Osteoblast (primary cell): Measurements from ENCODE around the gene TMEM221. TPM values are rescaled to one million over a fixed set of nuclear protein-coding genes. Genes with fewer than 3 reads are reported as not detected.

Experiments
- DNase-seq: peaks from one replicate; pipeline ENCODE4 v3.0.0; 2011; ENCODE audit warnings: low spot score, mixed read lengths; ENCODE audit not compliant: insufficient read length; ENCODE audit errors: missing footprints
- H2AFZ ChIP-seq: 2 replicates; pipeline ENCODE4 v1.6.0; 2011; ENCODE audit warnings: mild to moderate bottlenecking, low read length
- H3K27ac ChIP-seq: 2 replicates; pipeline ENCODE4 v1.5.1; 2011; ENCODE audit warnings: mild to moderate bottlenecking, low read depth, low read length, moderate library complexity
- H3K27me3 ChIP-seq: 2 replicates; pipeline ENCODE4 v1.6.0; 2012; ENCODE audit warnings: mild to moderate bottlenecking, control low read depth, inconsistent platforms, low read length, moderate library complexity; ENCODE audit not compliant: insufficient read depth
- H3K36me3 ChIP-seq: 2 replicates; pipeline ENCODE4 v1.5.1; 2011; ENCODE audit warnings: mild to moderate bottlenecking, low read length, control low read depth, moderate library complexity; ENCODE audit not compliant: insufficient read depth
- H3K4me1 ChIP-seq: 2 replicates; pipeline ENCODE4 v1.5.1; 2011; ENCODE audit warnings: mild to moderate bottlenecking, low read length, control low read depth, moderate library complexity; ENCODE audit not compliant: insufficient read depth
- H3K4me2 ChIP-seq: 2 replicates; pipeline ENCODE4 v1.6.0; 2011; ENCODE audit warnings: mild to moderate bottlenecking, low read length; ENCODE audit not compliant: insufficient read depth
- H3K4me3 ChIP-seq: fragments of 200-600 bp; sonication (generic); 3 replicates; pipeline ENCODE4 v1.5.1; 2012; ENCODE audit warnings: mild to moderate bottlenecking, low read length, inconsistent platforms; ENCODE audit not compliant: insufficient read depth
- H3K79me2 ChIP-seq: 2 replicates; pipeline ENCODE4 v1.6.0; 2012; ENCODE audit warnings: mild to moderate bottlenecking, low read length, control low read depth, inconsistent platforms; ENCODE audit not compliant: insufficient read depth
- H3K9me3 ChIP-seq: 2 replicates; pipeline ENCODE4 v1.5.1; 2011; ENCODE audit warnings: low read depth, low read length, control low read depth
- H4K20me1 ChIP-seq: 2 replicates; pipeline ENCODE4 v1.6.0; 2012; ENCODE audit warnings: mild to moderate bottlenecking, low read length, control low read depth; ENCODE audit not compliant: insufficient read depth
- total RNA-seq: library from RNA; depleted of rRNA; stranded (reverse); fragments of >200 nt; gene quantifications from 2 replicates; pipeline ENCODE4 v1.2.3, GENCODE V29; 2012
- TF ChIP-seq, protein P1 (sequence below): IDR thresholded peaks from 2 replicates; pipeline ENCODE4 v1.5.1; 2011; ENCODE audit warnings: mild to moderate bottlenecking, low read depth, low read length, moderate library complexity; ENCODE audit errors: extremely low read depth

Gene TMEM221
- total RNA-seq, 1 donor: not detected

- Histone ChIP-seq H3K4me3 (peak overlapping the region; percentile 79), H3K4me1 (peaks cover 11% of the 10 kb centered on the region), H3K79me2 (peaks cover 3% of the 10 kb centered on the region), H3K36me3 (no peaks in the 10 kb centered on the region), H3K27me3 (no peaks in the 10 kb centered on the region), H3K4me2 (peak overlapping the region; percentile 73), H3K27ac (peak overlapping the region; percentile 57), H4K20me1 (no peaks in the 10 kb centered on the region), H3K9me3 (no peaks in the 10 kb centered on the region), H2AFZ (peak overlapping the region; percentile 43)
- no peak for DNase-seq
- TF ChIP-seq, protein P1, sequence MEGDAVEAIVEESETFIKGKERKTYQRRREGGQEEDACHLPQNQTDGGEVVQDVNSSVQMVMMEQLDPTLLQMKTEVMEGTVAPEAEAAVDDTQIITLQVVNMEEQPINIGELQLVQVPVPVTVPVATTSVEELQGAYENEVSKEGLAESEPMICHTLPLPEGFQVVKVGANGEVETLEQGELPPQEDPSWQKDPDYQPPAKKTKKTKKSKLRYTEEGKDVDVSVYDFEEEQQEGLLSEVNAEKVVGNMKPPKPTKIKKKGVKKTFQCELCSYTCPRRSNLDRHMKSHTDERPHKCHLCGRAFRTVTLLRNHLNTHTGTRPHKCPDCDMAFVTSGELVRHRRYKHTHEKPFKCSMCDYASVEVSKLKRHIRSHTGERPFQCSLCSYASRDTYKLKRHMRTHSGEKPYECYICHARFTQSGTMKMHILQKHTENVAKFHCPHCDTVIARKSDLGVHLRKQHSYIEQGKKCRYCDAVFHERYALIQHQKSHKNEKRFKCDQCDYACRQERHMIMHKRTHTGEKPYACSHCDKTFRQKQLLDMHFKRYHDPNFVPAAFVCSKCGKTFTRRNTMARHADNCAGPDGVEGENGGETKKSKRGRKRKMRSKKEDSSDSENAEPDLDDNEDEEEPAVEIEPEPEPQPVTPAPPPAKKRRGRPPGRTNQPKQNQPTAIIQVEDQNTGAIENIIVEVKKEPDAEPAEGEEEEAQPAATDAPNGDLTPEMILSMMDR: no peak
Observed at GRCh38 chr19:17418710-17419109, 29.8 kb downstream of the TMEM221 start.

DNA sequence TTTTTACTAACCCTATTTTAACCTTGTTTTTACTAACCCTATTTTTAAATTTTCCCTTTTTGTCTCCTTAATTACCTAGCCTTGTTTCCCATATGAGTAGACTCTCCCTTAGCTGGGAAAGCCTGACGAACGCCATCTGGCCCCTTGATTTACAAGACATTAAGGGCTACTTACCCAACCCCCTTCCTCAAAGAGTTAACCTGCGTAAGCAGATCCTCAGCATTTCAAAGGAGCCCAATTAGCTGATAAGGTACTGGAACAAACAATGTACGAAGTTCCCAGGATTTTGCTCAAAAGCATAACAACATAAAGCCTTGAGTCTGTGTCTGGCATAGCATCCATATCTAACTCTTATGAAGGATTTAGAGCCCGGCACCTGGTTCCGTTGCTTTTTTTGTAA is 33.3 kb downstream of the TMEM221 start:
- TF ChIP-seq, protein P1: no peak
- no peak overlapping the region for H3K4me2 ChIP-seq
- no peaks in the 10 kb centered on the region for H4K20me1 ChIP-seq
- H3K4me3 ChIP-seq: no peak overlapping the region
- no peaks in the 10 kb centered on the region for H3K36me3 ChIP-seq
- H3K9me3 ChIP-seq: no peaks in the 10 kb centered on the region
- DNase-seq: no peak
- no peaks in the 10 kb centered on the region for H3K79me2 ChIP-seq
- no peak overlapping the region for H3K27ac ChIP-seq
- no peak overlapping the region for H2AFZ ChIP-seq
- peaks cover 8% of the 10 kb centered on the region for H3K4me1 ChIP-seq
- peaks cover 2% of the 10 kb centered on the region for H3K27me3 ChIP-seq

DNA sequence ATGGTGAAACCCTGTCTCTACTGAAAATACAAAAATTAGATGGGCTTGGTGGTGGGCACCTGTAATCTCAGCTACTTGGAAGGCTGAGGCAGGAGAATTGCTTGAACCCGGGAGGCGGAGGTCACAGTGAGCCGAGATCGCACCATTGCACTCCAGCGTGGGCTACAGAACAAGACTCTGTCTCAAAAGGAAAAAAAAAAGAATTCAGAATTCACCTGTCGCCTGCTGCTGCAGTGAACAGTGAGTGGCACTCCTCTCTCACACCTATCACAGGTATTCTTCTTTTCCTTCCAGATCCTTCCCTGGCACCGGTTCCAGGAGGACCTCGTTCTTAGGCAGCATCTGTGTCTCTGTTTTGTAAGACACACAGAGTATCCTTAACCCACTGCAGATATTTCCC is 34.4 kb downstream of the TMEM221 start:
- Histone ChIP-seq H2AFZ (no peak overlapping the region), H3K27ac (no peak overlapping the region), H3K4me1 (peaks cover 4% of the 10 kb centered on the region), H4K20me1 (no peaks in the 10 kb centered on the region), H3K36me3 (no peaks in the 10 kb centered on the region), H3K27me3 (peaks cover 2% of the 10 kb centered on the region), H3K79me2 (no peaks in the 10 kb centered on the region), H3K4me3 (no peak overlapping the region), H3K4me2 (no peak overlapping the region), H3K9me3 (no peaks in the 10 kb centered on the region)
- no peak for DNase-seq
- TF ChIP-seq, protein P1: no peak

DNA sequence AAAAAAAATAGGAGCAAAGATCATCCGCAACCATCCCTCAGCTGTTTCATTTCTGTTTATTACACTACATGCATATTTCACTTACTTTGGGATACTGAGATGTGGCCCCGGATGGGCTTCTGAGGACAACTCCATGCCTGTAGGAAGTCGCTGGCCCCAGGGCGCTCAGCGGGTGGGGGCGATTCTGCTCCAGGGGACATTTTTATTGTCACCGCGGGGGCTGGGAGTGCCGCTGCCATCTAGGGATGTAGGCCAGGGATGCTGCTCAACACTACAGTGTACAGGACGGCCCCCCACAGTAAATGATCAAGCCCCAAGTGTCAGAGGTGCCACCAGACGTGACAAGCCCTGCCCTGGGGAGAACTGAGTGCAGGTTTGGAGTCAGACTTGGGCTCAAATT is 36.7 kb downstream of the TMEM221 start:
- TF ChIP-seq, protein P1: no peak
- H3K27me3 ChIP-seq: peaks cover 2% of the 10 kb centered on the region
- peaks cover 2% of the 10 kb centered on the region for H3K4me1 ChIP-seq
- H3K4me2 ChIP-seq: no peak overlapping the region
- H3K79me2 ChIP-seq: no peaks in the 10 kb centered on the region
- no peak overlapping the region for H3K27ac ChIP-seq
- no peak overlapping the region for H2AFZ ChIP-seq
- no peaks in the 10 kb centered on the region for H4K20me1 ChIP-seq
- no peaks in the 10 kb centered on the region for H3K36me3 ChIP-seq
- no peaks in the 10 kb centered on the region for H3K9me3 ChIP-seq
- H3K4me3 ChIP-seq: no peak overlapping the region
- DNase-seq: peak; percentile 10
